IPS DF 19.7 (cell line): ENCODE measurements around the gene FUT2.

Experiments used
- DNase-seq: peaks from one replicate; pipeline ENCODE4 v3.0.0-alpha.2; 2013; ENCODE audit warnings: low read depth, low spot score

FUT2 gene

DNA sequence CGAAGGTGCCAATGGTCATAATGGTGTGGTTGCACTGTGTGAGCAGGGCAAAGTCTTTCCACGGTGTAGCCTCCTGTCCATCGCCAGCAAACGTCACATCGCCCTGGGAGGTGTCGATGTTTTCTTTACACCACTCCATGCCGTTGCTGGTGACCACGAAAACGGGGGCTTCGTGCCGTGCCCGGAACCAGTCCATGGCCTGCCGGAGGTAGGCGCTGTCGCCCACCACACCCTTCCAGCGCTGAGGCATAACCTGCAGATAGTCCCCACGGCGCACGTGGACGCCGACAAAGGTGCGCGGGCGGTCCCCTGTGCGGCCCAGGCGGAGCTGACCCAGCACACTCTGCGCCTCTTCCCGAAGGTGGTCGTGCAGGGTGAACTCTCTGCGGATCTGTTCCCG, 54.6 kb downstream of the FUT2 start:
- DNase-seq, result no peak

DNA sequence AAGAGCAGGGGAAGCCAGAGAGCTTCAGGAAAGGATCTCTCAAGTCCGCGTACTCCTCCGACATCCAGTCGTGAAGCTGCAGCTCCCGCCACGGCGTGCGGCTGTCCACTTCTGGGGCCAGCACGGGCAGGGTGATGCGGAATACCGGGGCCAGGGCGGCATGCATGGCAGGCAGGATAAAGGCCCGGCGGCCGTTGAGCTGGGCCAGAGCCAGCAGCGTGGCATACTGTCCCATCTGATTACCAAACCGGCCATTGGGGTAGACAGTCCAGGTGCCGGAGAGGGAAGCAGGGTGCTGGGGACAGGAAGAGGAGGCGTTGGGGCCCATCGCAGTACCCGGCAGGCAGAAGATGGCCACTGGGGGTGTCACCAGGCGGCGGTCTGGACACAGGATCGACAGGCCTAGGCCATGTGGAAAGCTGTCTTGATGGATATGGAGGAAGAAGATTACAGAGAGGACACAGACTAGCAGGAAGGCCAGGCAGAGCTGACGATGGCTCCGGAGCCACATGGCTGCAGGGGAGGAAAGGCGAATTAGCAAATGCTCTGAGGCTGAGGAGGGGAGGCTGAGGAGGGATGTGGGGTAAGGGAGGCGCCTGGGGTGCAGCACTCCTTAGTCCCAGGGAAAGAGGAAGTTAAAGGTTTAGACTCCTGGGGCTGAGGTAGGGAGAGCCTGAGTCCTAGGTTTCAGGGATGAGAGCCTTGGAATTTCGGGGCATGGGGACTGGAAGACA, 55.2 kb downstream of the FUT2 start:
- no peak for DNase-seq

DNA sequence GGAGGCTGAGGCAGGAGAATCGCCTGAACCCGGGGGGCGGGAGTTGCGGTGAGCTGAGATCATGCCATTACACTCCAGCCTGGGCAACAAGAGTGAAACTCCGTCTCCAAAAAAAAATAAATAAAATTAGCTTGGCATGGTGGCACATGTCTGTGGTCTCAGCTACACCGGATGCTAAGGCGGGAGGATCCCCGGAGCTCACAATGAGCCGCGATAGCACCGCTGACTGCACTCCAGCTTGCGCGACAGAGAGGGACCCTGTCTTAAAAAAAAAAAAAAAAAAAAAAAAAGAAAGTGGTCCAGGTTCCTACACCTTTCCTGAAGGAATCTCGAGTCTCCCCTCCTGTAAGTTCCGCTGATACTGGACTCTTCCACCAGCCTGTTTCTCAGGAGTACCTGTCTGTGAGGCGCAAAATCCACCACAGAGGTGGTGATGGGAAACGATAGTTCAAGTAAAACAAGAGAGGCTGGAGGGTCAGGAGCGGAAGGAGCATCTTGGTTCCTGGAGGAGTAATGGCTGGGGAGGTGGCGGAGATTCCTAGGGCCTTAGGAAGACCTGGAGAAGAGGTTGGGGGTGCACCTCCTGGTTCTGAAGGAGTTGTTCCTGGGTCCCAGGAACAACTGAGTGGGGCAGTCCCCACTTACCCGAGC, 56.2 kb downstream of the FUT2 start:
- no peak for DNase-seq

DNA sequence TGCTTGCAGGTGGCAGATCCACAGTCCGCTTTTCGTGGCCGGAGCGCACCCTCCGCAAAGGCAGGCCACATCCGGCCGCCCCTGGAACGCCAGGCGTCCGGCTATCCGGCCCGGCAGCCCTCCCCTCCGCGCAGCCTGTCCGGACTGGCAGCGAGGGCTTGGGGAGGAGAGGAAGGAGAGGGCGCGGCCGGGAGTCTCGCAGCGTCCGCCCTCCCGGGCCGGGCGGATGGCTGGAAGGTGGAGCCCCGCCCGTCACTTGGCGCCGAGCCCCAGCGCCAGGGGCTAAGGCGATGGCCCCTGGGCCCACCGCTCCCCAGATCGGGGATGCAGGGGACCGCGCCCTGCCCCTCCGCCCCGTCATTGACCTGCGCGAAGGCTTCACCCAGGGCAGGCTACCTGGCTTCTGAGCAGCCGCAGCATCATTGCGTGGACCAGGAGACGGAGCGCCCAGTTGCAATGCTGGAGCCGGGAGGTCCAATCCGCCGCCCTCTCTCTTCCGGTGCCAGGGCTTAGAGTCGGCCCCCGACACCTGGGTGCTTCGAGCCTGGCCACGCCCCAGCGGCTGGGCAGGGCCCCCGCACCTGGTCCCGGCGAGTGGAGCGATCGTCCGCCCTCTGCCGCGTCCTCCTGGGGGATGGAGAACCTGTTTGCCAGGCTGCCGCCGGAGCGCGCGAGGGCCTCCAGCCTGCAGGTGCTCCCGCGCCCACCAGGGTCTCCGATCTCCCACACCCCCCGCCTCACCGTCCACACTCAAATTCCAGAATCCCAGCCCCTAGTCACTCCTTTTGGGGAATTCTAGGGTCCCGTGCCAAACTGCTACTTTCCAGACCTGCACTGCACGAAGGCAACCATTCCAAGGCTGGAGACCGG, 57.0 kb downstream of the FUT2 start, which contains the start of gene FUT1:
Gene FUT1, minus strand, starts transcription at position 146 of the 870 bp plus-strand sequence. CDS start 1,360 bp downstream, outside the sequence.
- no peak for DNase-seq

DNA sequence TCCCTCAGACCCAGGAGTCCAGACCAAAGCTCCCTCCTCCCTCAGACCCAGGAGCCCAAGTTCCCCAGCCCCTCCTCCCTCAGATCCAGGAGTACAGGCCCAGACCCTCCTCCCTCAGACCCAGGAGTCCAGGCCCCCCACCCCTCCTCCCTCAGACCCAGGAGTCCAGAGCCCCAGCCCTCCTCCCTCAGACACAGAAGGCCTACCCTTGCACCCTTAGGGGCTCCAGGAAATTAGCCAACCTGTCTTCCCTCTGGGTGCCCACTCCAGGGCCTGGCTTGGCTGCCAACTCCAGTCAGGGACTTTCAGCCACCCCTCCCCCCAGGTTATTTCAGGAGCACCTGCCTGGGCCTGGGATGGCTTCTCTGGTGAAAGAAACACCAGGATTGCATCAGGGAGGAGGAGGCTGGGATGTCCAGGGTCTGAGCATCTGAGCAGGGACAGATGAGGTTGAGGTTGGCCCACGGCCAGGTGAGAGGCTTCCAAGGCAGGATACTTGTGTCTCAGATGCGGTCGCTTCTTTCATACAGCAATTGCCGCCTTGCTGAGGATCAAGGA, 59.4 kb downstream of the FUT2 start, which contains the start of gene FGF21:
Gene FGF21, plus strand, starts transcription at position 441 of the 558 bp plus-strand sequence. CDS start 713 bp downstream, outside the sequence.
- no peak for DNase-seq
